ENCODE measurements around the gene SSR4.

SSR4 gene

DNA sequence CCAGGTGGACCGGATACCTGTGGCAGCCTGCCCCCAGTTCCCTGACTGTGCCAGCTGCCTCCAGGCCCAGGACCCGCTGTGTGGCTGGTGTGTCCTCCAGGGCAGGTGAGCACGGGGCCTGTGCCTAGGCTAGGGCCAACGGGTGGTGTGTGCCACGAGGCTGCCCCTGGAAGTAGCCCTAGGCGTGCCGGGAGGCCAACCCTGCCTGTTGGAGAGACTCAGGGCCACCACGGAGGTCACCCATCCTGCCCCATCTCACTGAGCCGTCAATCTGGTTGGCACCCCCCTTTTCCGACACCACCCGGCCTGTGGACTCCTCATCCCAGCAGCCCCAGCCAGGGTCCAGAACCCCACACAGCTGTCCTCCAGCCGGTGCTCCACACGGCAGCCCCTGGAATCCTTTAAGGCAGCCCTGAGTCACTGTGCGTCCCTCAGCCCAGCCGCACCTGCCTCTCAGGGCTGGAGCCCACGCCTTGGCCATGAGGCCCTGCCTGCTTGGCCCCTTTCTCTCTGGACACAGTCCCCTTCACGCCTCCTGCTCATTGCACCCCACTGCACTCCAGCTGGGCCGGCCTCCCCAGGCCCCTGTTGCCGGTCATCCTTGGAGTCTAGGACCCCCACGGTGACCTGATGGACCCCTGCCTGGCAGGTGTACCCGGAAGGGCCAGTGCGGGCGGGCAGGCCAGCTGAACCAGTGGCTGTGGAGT lies 25.2 kb upstream of the SSR4 start:
- no peak for DNase-seq

DNA sequence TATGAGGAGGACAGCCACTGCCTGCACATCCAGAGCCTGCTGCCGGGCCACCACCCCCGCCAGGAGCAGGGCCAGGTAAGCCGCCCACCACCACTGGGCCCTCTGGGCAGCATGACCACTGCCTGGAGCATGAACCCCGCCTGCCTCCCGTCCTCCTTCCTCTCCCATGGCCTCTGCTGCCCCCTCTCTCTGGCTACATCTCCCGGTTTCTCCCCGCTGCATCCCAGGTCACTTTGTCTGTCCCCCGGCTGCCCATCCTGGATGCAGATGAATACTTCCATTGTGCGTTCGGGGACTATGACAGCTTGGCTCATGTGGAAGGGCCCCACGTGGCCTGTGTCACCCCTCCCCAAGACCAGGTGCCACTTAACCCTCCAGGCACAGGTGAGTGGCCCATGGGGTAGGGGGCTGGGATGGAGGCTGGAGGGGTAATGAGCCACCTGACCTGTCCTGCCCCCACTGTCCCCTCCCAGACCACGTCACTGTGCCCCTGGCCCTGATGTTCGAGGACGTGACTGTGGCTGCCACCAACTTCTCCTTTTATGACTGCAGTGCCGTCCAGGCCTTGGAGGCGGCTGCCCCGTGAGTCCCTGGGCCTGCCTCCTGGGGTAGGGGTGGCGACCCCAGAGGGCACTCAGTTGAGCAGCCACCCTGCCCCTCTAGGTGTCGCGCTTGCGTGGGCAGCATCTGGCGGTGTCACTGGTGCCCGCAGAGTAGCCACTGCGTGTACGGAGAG lies 24.4 kb upstream of the SSR4 start:
- peak in 4 of 56 donors; percentile 14 to 34 (median 18) for DNase-seq

- DNase-seq = no peak
Observed at GRCh38 chrX:153770601-153771414, 23.7 kb upstream of the SSR4 start.

- DNase-seq = no peak
Observed at GRCh38 chrX:153771415-153772315, 22.8 kb upstream of the SSR4 start.

GRCh38 chrX:153772316-153773217 lies 21.9 kb upstream of the SSR4 start:
- DNase-seq = no peak

GRCh38 chrX:153773218-153773611 lies 21.3 kb upstream of the SSR4 start:
- DNase-seq = no peak

GRCh38 chrX:153773741-153774575 lies 20.5 kb upstream of the SSR4 start:
- DNase-seq = no peak

DNA sequence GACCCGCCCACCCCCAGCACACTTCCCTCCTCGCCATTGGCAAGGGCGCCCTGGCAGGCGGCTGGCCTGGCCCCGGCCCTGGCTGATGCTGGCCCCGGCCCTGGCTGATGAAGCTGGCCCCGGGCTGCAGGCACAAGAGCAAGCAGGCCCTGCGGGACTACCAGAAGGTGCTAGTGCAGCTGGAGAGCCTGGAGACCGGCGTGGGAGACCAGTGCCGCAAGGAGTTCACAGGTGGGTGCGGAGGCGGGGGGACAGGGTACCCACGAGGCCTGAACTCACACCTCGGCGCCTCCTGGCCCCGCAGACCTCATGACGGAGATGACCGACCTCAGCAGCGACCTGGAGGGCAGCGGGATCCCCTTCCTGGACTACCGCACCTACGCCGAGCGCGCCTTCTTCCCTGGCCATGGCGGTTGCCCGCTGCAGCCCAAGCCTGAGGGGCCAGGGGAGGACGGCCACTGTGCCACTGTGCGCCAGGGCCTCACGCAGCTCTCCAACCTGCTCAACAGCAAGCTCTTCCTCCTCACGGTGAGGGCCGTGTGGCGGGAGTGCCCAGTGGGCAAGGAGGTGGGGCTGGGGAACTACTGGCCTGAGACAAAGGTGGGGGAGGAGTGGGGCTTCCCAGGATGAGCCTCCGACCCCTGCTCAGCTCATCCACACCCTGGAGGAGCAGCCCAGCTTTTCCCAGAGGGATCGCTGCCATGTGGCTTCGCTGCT lies 19.7 kb upstream of the SSR4 start:
- DNase-seq = no peak

GRCh38 chrX:153775293-153776119 lies 19.0 kb upstream of the SSR4 start:
- no peak for DNase-seq

DNA sequence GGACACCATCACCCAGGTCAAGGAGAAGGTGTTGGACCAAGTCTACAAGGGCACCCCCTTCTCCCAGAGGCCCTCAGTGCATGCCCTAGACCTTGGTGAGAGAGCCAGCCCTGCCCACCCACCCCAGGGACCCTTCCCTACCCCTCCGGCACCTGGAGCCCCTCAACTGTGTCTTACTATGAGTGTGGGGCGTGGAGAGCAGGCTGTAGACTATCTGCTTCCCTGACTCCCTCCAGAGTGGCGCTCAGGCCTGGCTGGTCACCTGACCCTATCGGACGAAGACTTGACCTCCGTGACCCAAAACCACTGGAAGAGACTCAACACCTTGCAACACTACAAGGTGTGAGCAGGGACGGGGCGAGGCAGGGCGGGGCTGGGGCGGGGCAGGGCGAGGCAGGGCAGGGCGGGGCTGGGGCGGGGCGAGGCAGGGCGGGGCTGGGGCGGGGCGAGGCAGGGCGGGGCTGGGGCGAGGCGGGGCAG lies 18.3 kb upstream of the SSR4 start:
- DNase-seq = no peak

DNA sequence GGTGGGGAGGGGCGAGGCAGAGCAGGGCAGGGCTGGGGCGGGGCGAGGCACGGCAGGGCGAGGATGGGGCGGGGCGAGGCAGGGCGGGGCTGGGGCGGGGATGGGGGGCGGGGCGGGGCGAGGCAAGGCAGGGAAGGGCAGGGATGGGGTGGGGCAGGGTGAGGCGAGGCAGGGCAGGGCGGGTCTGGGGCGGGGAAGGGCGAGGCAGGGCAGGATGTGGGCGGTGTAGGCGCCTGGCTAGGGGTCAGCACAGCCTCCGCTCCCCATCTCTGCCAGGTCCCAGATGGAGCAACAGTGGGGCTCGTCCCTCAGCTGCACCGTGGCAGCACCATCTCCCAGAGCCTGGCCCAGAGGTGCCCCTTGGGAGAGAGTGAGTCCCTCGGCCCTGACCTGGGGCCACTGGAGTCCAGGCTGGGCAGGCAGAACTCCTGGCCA lies 17.8 kb upstream of the SSR4 start:
- no peak for DNase-seq

GRCh38 chrX:153777261-153778090 lies 17.0 kb upstream of the SSR4 start:
- DNase-seq = no peak

DNA sequence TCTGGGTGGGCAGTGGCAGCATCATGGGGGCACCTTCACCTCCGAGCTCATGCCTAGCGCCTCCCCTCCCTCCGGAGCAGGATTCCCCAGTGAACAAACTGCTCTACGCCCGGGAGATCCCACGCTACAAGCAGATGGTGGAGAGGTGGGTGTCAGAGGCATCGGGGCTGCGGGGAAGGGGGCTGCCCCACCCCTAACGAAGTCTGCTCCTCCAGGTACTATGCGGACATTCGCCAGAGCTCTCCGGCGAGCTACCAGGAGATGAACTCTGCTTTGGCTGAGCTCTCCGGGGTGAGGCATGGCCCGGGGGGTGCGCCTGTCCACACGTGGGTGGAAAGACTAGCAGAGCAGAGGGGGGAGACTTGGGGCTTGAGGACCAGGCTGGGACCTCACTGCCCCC lies 16.3 kb upstream of the SSR4 start:
- DNase-seq = no peak

- no peak for DNase-seq
Observed at GRCh38 chrX:153778684-153779101, 15.8 kb upstream of the SSR4 start.

- no peak for DNase-seq
Observed at GRCh38 chrX:153779891-153780677, 14.4 kb upstream of the SSR4 start.
